Measurements from ENCODE around the gene DHX34.

Gene DHX34

DNA sequence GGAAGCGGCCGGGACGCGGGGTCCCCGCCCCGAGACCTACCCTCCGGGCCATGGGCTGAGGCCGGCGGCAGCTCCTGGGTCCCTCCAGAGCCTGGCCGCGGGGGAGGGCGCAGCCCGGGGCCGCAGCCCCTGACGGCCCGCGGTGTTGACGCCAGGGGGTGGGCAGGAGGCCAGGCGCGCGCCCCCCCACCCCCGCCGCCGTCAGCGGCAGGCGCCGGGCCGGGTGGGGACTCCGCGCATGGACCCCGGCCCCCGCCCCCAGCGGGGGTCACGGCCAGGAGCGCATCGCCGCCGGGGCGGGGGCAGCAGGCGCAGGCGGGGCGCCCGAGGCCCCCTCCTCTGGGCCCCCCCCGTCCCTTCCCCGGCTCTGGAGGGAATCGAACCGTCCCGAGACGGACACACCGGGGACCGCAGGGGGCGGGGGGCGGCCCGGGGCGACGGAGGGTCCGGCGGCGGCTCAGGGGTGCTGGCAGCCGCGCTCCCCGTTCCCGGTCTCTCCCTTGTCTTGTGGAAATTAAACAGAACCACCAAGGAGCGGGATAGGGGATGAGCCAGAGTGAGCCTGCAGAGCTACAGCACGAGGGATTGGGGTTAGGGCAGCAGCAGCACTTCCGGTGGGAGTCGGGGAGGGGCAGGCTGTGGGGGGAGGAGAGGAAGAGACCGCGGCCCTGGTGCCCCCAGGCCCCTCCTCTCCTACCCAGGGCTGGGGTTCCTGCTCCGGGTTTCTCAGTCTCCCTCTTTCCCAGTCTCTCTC lies 70.1 kb downstream of the DHX34 start, which contains the start of gene MEIS3:
Gene MEIS3, minus strand, starts transcription at position 498 of the 754 bp plus-strand sequence. Its CDS starts 446 bp downstream, at position 52.
- no peak for FAIRE-seq

DNA sequence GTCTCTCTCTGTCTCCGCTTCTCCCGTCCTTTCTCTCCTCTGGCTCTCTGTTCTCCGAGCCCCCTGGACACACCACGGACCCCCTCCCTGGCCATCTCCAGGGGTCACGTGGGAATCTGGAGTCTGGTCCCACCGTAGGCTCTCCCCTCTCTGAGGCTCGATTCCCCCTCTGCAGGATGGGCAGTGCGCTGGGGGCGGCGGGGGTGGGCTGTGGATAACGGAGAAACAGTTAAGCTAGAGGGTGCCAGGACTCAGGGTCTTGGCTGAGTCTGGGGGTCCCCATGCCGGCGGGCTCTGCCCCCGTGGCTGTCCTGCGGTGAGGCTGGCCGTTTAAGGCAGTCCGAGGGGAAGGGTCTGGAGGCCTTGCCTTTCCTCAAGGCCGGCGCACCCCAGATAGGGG lies 70.7 kb downstream of the DHX34 start:
- FAIRE-seq: no peak

DNA sequence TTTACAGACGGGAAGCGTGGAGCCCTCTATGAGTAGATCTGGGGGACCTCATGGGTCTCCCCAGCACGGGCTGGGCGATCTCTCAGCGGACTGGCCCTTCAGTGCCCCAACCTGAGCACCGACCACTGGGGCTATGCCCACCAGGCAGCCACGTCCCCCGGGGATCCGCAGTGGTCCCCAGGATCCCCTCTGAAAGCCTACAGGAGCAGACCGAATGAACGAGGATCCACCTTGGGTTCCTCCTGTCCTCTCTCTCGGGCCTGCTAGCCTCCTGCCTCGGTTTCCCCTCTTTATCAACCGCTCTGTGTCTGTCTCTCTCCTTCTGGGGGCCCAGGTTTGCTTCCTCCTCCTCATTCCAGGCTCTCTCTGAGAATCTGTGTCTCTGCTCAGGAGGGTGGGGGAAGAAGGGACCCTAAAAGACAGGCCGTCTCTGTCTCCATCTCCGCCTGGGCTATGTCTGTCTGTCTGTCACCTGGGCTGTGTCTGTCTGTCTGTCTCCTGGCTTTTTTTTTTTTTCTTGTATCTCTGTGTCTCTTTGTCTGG lies 72.2 kb downstream of the DHX34 start:
- no peak for FAIRE-seq

DNA sequence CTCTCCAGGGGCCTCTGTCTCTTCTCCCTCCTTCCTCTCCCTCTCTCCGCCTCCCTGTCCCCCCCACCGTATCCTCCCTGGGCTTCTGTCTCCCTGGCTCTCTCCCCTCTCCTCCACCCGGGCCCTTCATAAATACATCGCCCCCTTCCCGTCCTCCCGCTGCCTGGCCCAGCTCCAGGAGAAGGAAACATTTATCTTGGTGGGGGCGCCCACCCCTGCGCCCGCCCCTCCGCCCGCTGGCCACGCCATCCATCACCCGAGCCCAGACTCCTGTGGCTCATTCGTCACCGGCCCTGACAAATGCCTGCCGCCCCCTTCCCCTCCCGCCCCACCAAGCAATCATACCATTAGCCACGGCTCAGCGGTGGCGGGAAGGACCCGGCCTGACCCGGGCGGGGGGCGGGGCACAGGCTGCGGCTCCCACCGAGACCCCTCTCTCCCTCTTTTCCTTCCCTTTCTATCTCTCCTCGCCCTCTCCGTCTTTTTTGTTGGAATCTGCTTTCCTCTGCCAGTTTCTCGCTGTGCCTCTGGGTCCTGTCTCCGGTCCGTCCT lies 72.8 kb downstream of the DHX34 start:
- FAIRE-seq: no peak

DNA sequence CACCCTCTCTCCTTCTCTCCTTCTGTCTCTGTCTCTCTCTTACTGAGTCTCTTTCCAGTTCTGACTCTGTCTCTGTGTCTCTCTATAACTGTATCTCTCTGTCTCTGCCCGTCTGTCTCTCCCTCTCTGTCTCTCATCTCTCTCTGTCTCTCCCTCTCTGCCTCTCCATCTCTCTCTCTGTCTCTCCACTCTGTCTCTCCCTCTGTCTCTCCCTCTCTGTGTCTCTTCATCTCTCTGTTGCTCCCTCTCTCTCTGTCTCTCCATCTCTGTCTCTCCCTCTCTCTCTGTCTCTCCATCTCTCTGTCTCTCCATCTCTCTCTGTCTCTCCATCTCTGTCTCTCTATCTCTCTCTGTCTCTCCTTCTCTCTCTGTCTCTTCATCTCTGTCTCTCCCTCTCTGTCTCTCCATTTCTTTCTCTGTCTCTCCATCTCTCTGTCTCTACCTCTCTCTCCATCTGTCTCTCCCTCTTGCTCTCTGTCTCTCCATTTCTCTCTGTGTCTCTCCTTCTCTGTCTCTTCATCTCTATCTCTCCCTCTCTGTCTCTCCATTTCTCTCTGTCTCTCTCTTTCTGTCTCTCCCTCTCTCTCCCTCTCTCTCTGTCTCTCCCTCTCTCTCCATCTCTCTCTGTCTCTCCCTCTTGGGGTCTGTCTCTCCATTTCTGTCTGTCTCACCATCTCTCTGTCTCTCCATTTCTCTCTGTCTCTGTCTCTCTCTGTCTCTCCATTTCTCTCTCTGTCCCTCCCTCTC lies 73.5 kb downstream of the DHX34 start:
- FAIRE-seq: no peak

DNA sequence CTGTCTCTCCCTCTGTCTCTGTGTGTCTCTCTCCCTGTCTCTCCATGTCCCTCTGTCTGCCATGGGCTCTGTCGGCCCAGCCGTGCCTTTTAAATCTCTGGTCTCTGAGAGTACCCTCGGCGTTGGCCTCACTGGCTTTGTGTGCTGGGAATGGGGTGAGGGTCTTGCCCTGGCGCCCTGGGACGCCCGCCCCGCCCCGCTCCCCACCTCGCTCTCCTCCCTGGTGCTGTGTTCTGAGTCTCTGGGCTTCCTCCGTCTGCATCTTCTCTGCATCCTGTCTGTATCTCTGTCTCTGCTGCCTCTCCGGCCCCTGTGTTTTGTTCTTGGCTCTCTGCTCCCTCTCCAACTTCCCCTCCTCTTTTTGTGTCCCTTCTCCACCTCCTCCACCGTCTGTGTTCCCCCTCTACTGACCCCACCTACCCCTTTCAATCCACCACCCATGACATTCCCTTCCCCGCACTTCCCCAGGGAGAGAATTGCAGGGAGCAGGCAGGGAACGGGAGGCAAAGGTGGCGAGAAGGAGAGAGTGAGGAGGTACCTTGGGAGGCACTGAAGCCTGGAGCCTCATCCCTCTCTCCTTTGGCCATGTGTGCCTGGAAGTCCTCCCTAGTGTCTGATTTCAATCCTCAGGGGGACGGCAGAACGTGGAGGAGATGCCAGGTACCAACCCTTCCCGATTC lies 74.2 kb downstream of the DHX34 start:
- no peak for FAIRE-seq

- no peak for FAIRE-seq
Observed at GRCh38 chr19:47427241-47428176, 78.4 kb downstream of the DHX34 start.

GRCh38 chr19:47428177-47428894 lies 79.2 kb downstream of the DHX34 start:
- no peak for FAIRE-seq

DNA sequence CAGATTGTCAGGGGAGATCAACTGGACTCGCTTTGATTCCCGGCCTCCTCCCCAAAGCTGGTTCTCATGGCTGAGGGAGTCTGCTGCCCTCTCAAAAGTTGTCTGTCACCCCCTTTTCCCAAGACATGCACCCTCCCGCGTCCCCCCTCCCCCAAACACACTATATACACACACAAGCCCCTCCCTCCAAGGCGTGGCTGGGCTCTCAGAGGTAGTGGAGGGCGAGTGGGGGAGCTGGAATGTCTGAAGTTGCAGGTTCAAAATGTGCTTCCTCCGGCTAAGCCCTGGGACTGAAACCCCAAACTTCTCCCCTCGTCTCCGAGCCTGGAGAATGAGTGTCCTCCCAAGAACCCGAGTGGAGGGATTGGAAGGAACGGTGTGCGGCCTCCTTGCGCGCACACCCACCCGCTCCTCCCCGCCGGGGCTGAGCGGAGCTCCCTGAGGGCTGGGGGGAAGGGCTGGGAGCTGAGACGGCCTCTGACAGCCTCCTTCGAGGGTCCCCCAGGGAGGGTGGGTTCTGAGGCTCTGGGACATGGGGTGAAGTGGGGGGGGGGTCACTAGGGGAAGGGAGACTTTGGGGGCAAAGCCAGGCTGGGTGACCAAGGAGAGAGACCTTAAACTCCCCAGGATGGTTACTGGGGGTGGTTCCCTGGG lies 80.2 kb downstream of the DHX34 start:
- FAIRE-seq: no peak

DNA sequence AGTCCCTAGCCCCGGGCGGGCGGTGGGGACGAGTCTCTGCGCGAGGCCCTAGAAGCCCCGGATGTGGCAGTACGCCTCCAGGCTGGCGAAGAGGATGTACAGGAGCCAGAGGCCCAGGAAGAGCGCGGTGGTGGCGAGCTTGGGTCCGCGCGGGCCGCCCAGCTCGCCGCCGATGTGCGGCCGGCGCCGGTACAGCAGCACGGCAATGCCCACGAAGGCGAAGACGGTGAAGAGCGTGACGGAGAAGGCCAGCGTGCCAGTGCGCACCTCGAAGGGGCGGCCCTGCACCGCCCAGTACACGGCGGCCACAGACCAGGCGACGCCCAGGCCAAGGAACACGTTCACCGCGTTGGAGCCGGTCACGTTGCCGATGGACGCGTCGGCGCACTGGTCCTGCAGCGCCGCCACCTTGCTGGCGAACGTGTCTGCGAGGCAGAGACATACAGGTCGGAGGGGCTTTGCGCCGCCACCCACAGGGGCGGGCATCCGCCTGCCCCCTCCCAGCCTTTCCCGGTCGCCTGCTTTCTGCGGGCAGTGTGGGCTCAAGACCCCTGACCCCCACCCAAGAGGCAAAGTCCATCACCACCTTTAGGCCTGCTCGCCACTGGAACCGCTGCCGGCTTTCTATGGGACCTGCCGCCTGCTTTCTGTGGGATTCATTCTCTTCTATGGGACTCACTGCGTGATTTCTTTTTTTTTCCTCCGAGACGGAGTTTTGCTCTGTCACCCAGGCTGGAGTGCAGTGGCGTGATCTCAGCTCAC lies 81.1 kb downstream of the DHX34 start:
- no peak for FAIRE-seq

GRCh38 chr19:47432091-47432490 lies 83.0 kb downstream of the DHX34 start:
- FAIRE-seq: no peak
